ENCODE measurements around the gene ATP5MC2.
A peak's percentile ranks its signal among the peaks of the same experiment; 100 is the strongest.

ATP5MC2 gene

DNA sequence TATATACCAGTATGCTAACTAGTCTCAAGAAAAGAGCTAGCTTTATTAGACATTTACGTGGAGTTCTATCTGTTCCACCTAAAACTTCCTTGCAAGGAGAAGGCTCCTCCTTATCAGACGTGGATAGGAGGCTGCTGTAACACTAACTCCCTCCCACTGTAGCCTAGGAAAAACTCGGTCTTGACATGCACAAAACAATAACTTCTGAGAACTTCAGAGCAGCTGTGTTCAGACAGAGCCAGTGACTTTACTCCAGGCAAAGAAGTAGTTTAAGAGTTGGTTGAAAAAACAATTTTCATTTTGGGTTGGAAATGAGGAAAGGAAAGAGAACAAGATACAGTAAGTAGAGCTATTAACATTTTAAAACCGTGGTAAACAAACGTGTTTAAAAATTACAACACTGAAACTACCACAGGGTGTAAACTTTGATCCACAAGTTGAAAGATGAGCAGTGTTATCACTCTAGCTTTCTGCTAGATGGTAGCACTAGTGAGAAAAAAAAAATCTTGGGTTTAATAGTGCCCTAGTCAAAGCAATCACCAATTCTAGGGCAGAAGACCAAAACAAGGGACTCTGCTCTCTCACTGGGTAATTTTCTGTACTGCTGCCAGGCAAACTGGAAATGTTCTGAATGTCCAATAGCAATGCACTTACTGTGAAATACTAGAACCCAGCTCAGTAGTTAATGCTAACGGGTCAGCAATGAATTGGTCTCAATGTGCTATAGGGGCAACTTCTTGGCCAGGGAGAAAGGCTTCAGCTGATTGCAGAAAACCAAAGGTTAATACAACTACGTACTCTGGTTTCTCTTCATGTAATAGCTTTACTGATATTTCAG, 52.1 kb downstream of the ATP5MC2 start:
- DNase-seq (ENCODE audit: low read depth, low spot score) = no peak
- H3K4me3 ChIP-seq (ENCODE audit: low read length) = no peak overlapping the region

DNA sequence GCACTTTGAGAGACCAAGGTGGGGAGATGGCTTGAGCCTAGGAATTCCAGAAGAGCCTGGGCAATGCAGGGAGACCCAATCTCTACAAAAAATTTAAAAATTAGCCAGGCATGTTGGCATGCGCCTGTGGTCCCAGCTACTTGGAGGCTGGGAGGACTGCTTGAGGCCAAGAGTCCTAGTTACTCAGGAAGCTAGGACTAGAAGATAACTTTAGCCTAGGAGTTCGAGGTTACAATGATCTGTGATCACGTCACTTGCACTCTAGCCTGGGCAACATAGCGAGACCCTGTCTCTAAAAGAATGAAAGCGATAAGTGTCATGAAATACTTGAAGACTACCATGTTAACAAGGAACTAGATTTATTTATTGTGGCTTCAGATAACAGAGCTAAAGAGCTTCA, 53.2 kb downstream of the ATP5MC2 start:
- no peak for DNase-seq (ENCODE audit: low read depth, low spot score)
- no peak overlapping the region for H3K4me3 ChIP-seq (ENCODE audit: low read length)

DNA sequence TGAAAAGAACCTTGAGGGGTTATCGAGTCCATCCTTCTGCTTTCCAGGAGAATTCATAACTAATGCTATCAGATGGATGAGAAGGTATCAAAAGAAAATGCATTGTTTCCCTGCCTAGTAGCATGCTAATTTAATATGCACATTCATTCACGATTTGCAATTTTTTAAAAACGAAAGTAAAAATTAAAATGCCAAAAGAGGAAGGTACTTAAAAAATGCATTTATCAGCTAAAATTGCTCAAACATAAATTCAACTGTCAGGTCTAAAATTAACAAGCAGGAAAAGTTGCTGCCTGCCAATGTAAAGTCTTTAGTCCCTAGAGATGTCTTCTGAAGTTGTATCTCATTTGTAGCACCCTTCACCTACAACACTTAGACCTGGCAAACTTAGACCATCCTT, 57.6 kb downstream of the ATP5MC2 start:
- peak overlapping the region; percentile 31 for H3K4me3 ChIP-seq (ENCODE audit: low read length)
- no peak for DNase-seq (ENCODE audit: low read depth, low spot score)

DNA sequence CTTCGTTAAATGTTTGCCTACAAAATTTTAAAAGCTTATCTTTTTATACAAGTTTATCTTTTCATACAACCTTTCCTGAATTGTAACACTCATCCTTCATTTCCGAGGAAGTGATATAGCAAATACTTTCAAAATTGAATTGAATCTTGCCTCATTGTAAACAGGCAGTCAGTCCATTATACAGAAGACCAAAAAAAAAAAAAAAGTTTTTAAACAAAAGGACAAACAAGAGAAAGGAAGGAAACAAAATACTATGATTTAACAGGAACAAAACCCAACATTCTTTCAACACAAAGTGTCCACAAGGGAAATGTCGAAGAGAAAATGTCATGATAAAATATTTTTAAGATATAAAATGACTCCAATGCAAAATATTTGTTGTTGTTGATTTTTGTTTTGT, 58.2 kb downstream of the ATP5MC2 start:
- no peak for DNase-seq (ENCODE audit: low read depth, low spot score)
- H3K4me3 ChIP-seq (ENCODE audit: low read length) = no peak overlapping the region

DNA sequence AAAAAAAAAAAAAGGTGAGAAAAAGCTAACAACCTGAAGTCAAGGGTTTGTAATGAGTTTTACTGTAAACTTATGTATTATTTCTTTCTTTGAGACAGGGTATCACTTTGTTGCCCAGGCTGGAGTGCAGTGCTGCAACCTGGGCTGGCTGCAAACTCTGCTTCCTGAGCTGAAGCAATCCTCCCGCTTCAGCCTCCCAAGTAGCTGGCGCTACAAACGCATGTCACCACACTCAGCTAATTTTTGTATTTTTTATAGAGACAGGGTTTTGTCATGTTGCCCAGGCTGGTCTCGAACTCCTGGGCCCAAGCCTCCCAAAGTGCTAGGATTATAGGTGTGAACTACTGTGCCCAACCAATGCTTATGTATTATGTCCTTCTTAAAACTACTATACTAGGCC, 58.9 kb downstream of the ATP5MC2 start:
- no peak for DNase-seq (ENCODE audit: low read depth, low spot score)
- H3K4me3 ChIP-seq (ENCODE audit: low read length) = no peak overlapping the region

Measured in Jurkat, Clone E6-1 (cell line).